Stimulated activated CD8-positive, alpha-beta memory T cell treated with anti-CD3 and anti-CD28 coated beads, Interleukin-2, amount 100 ng/mL, for 48 hours (primary cell): Measurements from ENCODE around the gene ULK3.

Experiments
- DNase-seq, 2 donors: peaks; one replicate each; pipeline ENCODE4 v3.0.0-alpha.2; 2020; ENCODE audit warnings: low read depth in 2 of 2

ULK3 gene

GRCh38 chr15:74822233-74822632 is 20.7 kb downstream of the ULK3 start:
- no peak for DNase-seq

GRCh38 chr15:74821790-74822158 is 21.2 kb downstream of the ULK3 start:
- no peak for DNase-seq

- DNase-seq, result no peak
These were observed 21.7 kb downstream of the ULK3 start for GRCh38 chr15:74821091-74821789.

- DNase-seq, result no peak
These were observed 22.9 kb downstream of the ULK3 start for GRCh38 chr15:74820056-74820455.

- DNase-seq, result no peak
These were observed 25.6 kb downstream of the ULK3 start for GRCh38 chr15:74817370-74817737.

- DNase-seq, result no peak
These were observed 26.2 kb downstream of the ULK3 start for GRCh38 chr15:74816624-74817369.

GRCh38 chr15:74815961-74816360 is 27.0 kb downstream of the ULK3 start:
- no peak for DNase-seq

GRCh38 chr15:74815121-74815934 is 27.6 kb downstream of the ULK3 start:
- no peak for DNase-seq

- DNase-seq, result no peak
These were observed 30.4 kb downstream of the ULK3 start, which contains the start of gene LMAN1L for GRCh38 chr15:74812533-74812932. TSS of gene LMAN1L (plus strand) at chr15:74812835. CDS start at chr15:74812855, 20 bp downstream.

GRCh38 chr15:74809956-74810355 is 33.0 kb downstream of the ULK3 start:
- DNase-seq, result no peak

- no peak for DNase-seq
These were observed 33.7 kb downstream of the ULK3 start for GRCh38 chr15:74809242-74809641.

- DNase-seq, result no peak
These were observed 34.1 kb downstream of the ULK3 start for GRCh38 chr15:74808840-74809229.

- DNase-seq, result no peak
These were observed 34.7 kb downstream of the ULK3 start for GRCh38 chr15:74808078-74808839.

- DNase-seq, result no peak
These were observed 35.7 kb downstream of the ULK3 start for GRCh38 chr15:74807282-74807681.

GRCh38 chr15:74804935-74805334 is 38.0 kb downstream of the ULK3 start:
- DNase-seq, result no peak

GRCh38 chr15:74802862-74803447 is 40.0 kb downstream of the ULK3 start:
- no peak for DNase-seq

- no peak for DNase-seq
These were observed 40.7 kb downstream of the ULK3 start for GRCh38 chr15:74802290-74802689.

GRCh38 chr15:74801311-74801997 is 41.5 kb downstream of the ULK3 start:
- DNase-seq, result no peak

- no peak for DNase-seq
These were observed 42.3 kb downstream of the ULK3 start for GRCh38 chr15:74800559-74801094.

- peak; percentile 79 to 80 for DNase-seq
These were observed 42.9 kb downstream of the ULK3 start for GRCh38 chr15:74799856-74800558.
